ENCODE results near the gene UFSP1.
"Not testable (repeated sequence)": the region's sequence is repeated elsewhere in the genome, so short reads cannot be mapped to it uniquely, and the experiment has no call there.

The UFSP1 gene

GRCh38 chr7:100929808-100930174, 40.3 kb upstream of the UFSP1 start:
- Histone ChIP-seq H2BK5ac (ENCODE audit: low read length) (no peak overlapping the region), H3K27me3 (ENCODE audit: control insufficient read depth in 3 of 3, insufficient read depth in 3 of 3, low read depth in 1 of 3, low read length in 3 of 3) (peaks cover 0 to 3% (median 0%) of the 10 kb centered on the region in 3 experiments), H2AK5ac (ENCODE audit: low read depth, low read length) (no peak overlapping the region), H3K18ac (ENCODE audit: low read length) (no peak overlapping the region), H3K36me3 (replicated peaks in 1 of 2; ENCODE audit: control insufficient read depth in 2 of 2, insufficient read depth in 2 of 2, low read length in 2 of 2) (no peaks in the 10 kb centered on the region), H3K9me3 (replicated peaks in 1 of 2; ENCODE audit: control insufficient read depth in 2 of 2, insufficient read depth in 1 of 2, low read depth in 1 of 2, low read length in 2 of 2) (no peaks in the 10 kb centered on the region), H3K79me1 (ENCODE audit: low read depth, low read length) (no peaks in the 10 kb centered on the region), H2AFZ (ENCODE audit: low read length) (no peak overlapping the region), H3K14ac (ENCODE audit: low read length) (no peak overlapping the region), H3K4me2 (ENCODE audit: insufficient read depth, low read length, poor library complexity, severe bottlenecking) (no peak overlapping the region), H4K8ac (ENCODE audit: low read depth, low read length) (no peak overlapping the region), H2BK12ac (ENCODE audit: low read length) (no peak overlapping the region), H3K4ac (ENCODE audit: low read length) (no peak overlapping the region), H3K9ac (ENCODE audit: low read depth, low read length, poor library complexity) (no peak overlapping the region), H3K4me3 (ENCODE audit: low read length in 2 of 2) (no peak overlapping the region), H3K27ac (replicated peaks; ENCODE audit: low read length) (no peak overlapping the region), H3K4me1 (ENCODE audit: control insufficient read depth in 2 of 2, insufficient read depth in 1 of 2, low read depth in 1 of 2, low read length in 2 of 2) (no peaks in the 10 kb centered on the region), H2BK120ac (ENCODE audit: low read depth, low read length) (no peak overlapping the region), H2BK15ac (ENCODE audit: low read length) (no peak overlapping the region), H3K23ac (ENCODE audit: low read depth, low read length, poor library complexity) (no peak overlapping the region), H4K91ac (ENCODE audit: low read depth, low read length, poor library complexity) (no peak overlapping the region)
- DNase-seq (ENCODE audit: low spot score), result no peak
- WGBS, 2 donors (ENCODE audit: extremely low coverage in 2 of 2, insufficient read length in 2 of 2, insufficient replicate concordance in 1 of 2), result no CpG with 5 or more reads among the region's 1 CpG

- not testable (repeated sequence) for H3K9me3 ChIP-seq (replicated peaks in 1 of 2; ENCODE audit: control insufficient read depth in 2 of 2, insufficient read depth in 1 of 2, low read depth in 1 of 2, low read length in 2 of 2); H3K27ac ChIP-seq (replicated peaks; ENCODE audit: low read length); H3K79me1 ChIP-seq (ENCODE audit: low read depth, low read length); H2BK5ac ChIP-seq (ENCODE audit: low read length); H3K4me2 ChIP-seq (ENCODE audit: insufficient read depth, low read length, poor library complexity, severe bottlenecking); H3K18ac ChIP-seq (ENCODE audit: low read length); H4K91ac ChIP-seq (ENCODE audit: low read depth, low read length, poor library complexity); DNase-seq (ENCODE audit: low spot score); H2BK12ac ChIP-seq (ENCODE audit: low read length); H2AK5ac ChIP-seq (ENCODE audit: low read depth, low read length); H3K14ac ChIP-seq (ENCODE audit: low read length); H3K36me3 ChIP-seq (replicated peaks in 1 of 2; ENCODE audit: control insufficient read depth in 2 of 2, insufficient read depth in 2 of 2, low read length in 2 of 2); H3K27me3 ChIP-seq (ENCODE audit: control insufficient read depth in 3 of 3, insufficient read depth in 3 of 3, low read depth in 1 of 3, low read length in 3 of 3); H3K4ac ChIP-seq (ENCODE audit: low read length); H2BK120ac ChIP-seq (ENCODE audit: low read depth, low read length); H2AFZ ChIP-seq (ENCODE audit: low read length); H3K4me3 ChIP-seq (ENCODE audit: low read length in 2 of 2); H4K8ac ChIP-seq (ENCODE audit: low read depth, low read length); H3K9ac ChIP-seq (ENCODE audit: low read depth, low read length, poor library complexity); H3K4me1 ChIP-seq (ENCODE audit: control insufficient read depth in 2 of 2, insufficient read depth in 1 of 2, low read depth in 1 of 2, low read length in 2 of 2); H2BK15ac ChIP-seq (ENCODE audit: low read length); H3K23ac ChIP-seq (ENCODE audit: low read depth, low read length, poor library complexity)
- no CpG with 5 or more reads among the region's 4 CpGs for WGBS, 2 donors (ENCODE audit: extremely low coverage in 2 of 2, insufficient read length in 2 of 2, insufficient replicate concordance in 1 of 2)
These were observed 34.1 kb upstream of the UFSP1 start for GRCh38 chr7:100923616-100924015.

DNA sequence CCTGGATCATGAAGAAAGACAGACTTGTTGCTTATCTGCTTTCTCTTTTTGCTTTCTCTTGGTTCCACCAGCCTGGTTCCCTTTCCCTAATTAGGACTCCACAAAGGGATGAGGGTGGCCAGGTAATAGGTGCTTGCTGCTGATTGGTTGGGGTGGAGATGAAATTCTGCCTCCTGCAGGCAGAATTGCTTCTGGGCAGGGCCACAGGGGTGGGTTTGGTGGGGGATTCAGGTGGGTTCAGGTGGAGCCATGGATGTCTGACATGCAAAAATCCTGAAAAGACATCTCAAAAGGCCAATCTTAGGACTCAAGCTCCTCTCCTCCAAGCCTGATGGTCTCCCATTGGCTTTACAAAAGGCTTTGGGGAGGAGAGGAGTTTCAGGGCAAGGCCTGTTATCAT, 31.5 kb upstream of the UFSP1 start:
- Histone ChIP-seq H3K18ac (ENCODE audit: low read length) (no peak overlapping the region), H2BK120ac (ENCODE audit: low read depth, low read length) (no peak overlapping the region), H3K27me3 (ENCODE audit: control insufficient read depth in 3 of 3, insufficient read depth in 3 of 3, low read depth in 1 of 3, low read length in 3 of 3) (peaks cover 0 to 4% (median 0%) of the 10 kb centered on the region in 3 experiments), H2BK12ac (ENCODE audit: low read length) (no peak overlapping the region), H2AK5ac (ENCODE audit: low read depth, low read length) (no peak overlapping the region), H3K23ac (ENCODE audit: low read depth, low read length, poor library complexity) (no peak overlapping the region), H3K9me3 (replicated peaks in 1 of 2; ENCODE audit: control insufficient read depth in 2 of 2, insufficient read depth in 1 of 2, low read depth in 1 of 2, low read length in 2 of 2) (no peaks in the 10 kb centered on the region), H4K91ac (ENCODE audit: low read depth, low read length, poor library complexity) (no peak overlapping the region), H2BK15ac (ENCODE audit: low read length) (no peak overlapping the region), H3K27ac (replicated peaks; ENCODE audit: low read length) (no peak overlapping the region), H2AFZ (ENCODE audit: low read length) (no peak overlapping the region), H3K36me3 (replicated peaks in 1 of 2; ENCODE audit: control insufficient read depth in 2 of 2, insufficient read depth in 2 of 2, low read length in 2 of 2) (no peaks in the 10 kb centered on the region), H3K4me2 (ENCODE audit: insufficient read depth, low read length, poor library complexity, severe bottlenecking) (no peak overlapping the region), H2BK5ac (ENCODE audit: low read length) (no peak overlapping the region), H3K79me1 (ENCODE audit: low read depth, low read length) (no peaks in the 10 kb centered on the region), H3K14ac (ENCODE audit: low read length) (no peak overlapping the region), H3K4me3 (ENCODE audit: low read length in 2 of 2) (no peak overlapping the region), H4K8ac (ENCODE audit: low read depth, low read length) (no peak overlapping the region), H3K4me1 (ENCODE audit: control insufficient read depth in 2 of 2, insufficient read depth in 1 of 2, low read depth in 1 of 2, low read length in 2 of 2) (no peaks in the 10 kb centered on the region), H3K9ac (ENCODE audit: low read depth, low read length, poor library complexity) (no peak overlapping the region), H3K4ac (ENCODE audit: low read length) (no peak overlapping the region)
- DNase-seq (ENCODE audit: low spot score), result no peak

DNA sequence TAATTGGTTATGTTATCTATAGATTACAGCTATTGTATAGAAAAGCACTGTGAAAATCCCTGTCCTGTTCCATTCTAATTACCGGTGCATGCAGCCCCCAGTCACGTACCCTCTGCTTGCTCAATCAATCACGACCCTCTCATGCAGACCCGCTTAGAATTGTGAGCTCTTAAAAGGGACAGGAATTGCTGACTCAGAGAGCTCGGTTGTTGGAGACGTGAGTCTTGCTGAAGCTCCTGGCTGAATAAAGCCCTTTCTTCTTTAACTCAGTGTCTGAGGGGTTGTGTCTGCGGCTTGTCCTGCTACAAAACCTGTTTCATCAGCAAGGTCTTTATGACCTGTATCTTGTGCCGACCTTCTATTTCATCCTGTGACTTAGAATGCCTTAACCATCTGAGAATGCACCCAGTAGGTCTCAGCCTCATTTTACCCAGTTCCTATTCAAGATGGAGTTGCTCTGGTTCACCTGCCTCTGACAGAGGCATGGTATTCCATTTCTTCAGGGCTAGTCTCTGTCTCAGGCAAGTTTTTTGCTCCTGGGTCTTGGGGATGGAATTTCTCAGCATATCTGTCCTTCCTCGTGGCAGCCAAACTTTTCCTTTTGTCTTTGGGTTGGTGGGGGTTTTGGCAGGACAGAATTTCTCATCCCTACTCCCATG, 30.4 kb upstream of the UFSP1 start:
- not testable (repeated sequence) for H3K18ac ChIP-seq (ENCODE audit: low read length); H2BK12ac ChIP-seq (ENCODE audit: low read length); H3K27me3 ChIP-seq (ENCODE audit: control insufficient read depth in 3 of 3, insufficient read depth in 3 of 3, low read depth in 1 of 3, low read length in 3 of 3); H3K79me1 ChIP-seq (ENCODE audit: low read depth, low read length); DNase-seq (ENCODE audit: low spot score); H3K4ac ChIP-seq (ENCODE audit: low read length); H4K91ac ChIP-seq (ENCODE audit: low read depth, low read length, poor library complexity); H3K4me1 ChIP-seq (ENCODE audit: control insufficient read depth in 2 of 2, insufficient read depth in 1 of 2, low read depth in 1 of 2, low read length in 2 of 2); H3K23ac ChIP-seq (ENCODE audit: low read depth, low read length, poor library complexity); H3K4me3 ChIP-seq (ENCODE audit: low read length in 2 of 2); H3K14ac ChIP-seq (ENCODE audit: low read length); H3K27ac ChIP-seq (replicated peaks; ENCODE audit: low read length); H2BK5ac ChIP-seq (ENCODE audit: low read length); H3K36me3 ChIP-seq (replicated peaks in 1 of 2; ENCODE audit: control insufficient read depth in 2 of 2, insufficient read depth in 2 of 2, low read length in 2 of 2); H2BK120ac ChIP-seq (ENCODE audit: low read depth, low read length); H2AK5ac ChIP-seq (ENCODE audit: low read depth, low read length); H3K4me2 ChIP-seq (ENCODE audit: insufficient read depth, low read length, poor library complexity, severe bottlenecking); H2AFZ ChIP-seq (ENCODE audit: low read length); H3K9ac ChIP-seq (ENCODE audit: low read depth, low read length, poor library complexity); H3K9me3 ChIP-seq (replicated peaks in 1 of 2; ENCODE audit: control insufficient read depth in 2 of 2, insufficient read depth in 1 of 2, low read depth in 1 of 2, low read length in 2 of 2); H4K8ac ChIP-seq (ENCODE audit: low read depth, low read length); H2BK15ac ChIP-seq (ENCODE audit: low read length)
- no CpG with 5 or more reads among the region's 9 CpGs for WGBS, 2 donors (ENCODE audit: extremely low coverage in 2 of 2, insufficient read length in 2 of 2, insufficient replicate concordance in 1 of 2)

Measured in neuronal stem cell (in vitro differentiated cells).